Tibial nerve (tissue), 4 donors: ENCODE measurements around the gene EFEMP2.

ENCODE experiments used
- CTCF ChIP-seq, 5 experiments: fragments of 200-600 bp in 3 of 5; fragments of 450-650 bp in 2 of 5; sonication (generic) in 3 of 5; IDR thresholded peaks; one replicate each; pipeline ENCODE4 v1.5.1; 2016 to 2019; ENCODE audit warnings: antibody characterized with exemption in 5 of 5, mild to moderate bottlenecking in 3 of 5, moderate library complexity in 2 of 5
- EP300 ChIP-seq, 2 donors: sonication (generic); formaldehyde crosslinking; IDR thresholded peaks; one replicate each; pipeline ENCODE4 v1.6.1; 2017; ENCODE audit warnings: antibody characterized with exemption in 2 of 2, mild to moderate bottlenecking in 1 of 2
- POLR2A ChIP-seq, 2 donors: fragments of 450-650 bp; IDR thresholded peaks; one replicate each; pipeline ENCODE4 v1.6.1; 2017; ENCODE audit warnings: antibody characterized with exemption in 2 of 2, mild to moderate bottlenecking in 2 of 2, moderate library complexity in 2 of 2

- TF ChIP-seq POLR2A (IDR thresholded peaks at IDR 0.05) (no peak), CTCF (IDR thresholded peaks at IDR 0.05) (no peak), EP300 (IDR thresholded peaks at IDR 0.05) (no peak)
These were observed 10.6 kb upstream of the EFEMP2 start for GRCh38 chr11:65883058-65883761.
